CD4-positive, alpha-beta memory T cell (primary cell): Measurements from ENCODE around the gene HMG20B. TPM values are rescaled to one million over a fixed set of nuclear protein-coding genes. Genes with fewer than 3 reads are reported as not detected.

Source experiments
- CTCF ChIA-PET: fragments of 350-600 bp; sonication (Branson Sonifier 250); formaldehyde crosslinking; loops from one replicate; lab custom pipeline; 2021; ENCODE audit warnings: inconsistent platforms; ENCODE audit not compliant: partially characterized antibody; lab: Charles Lee
- POLR2A ChIA-PET: fragments of 350-600 bp; sonication (Branson Sonifier 250); formaldehyde crosslinking; loops from one replicate; lab custom pipeline; 2021; ENCODE audit not compliant: partially characterized antibody; lab: Charles Lee
- DNase-seq, 5 donors: peaks; one replicate each; pipeline versions ENCODE4 v3.0.0 to v3.0.0-alpha.2; 2020 to 2022; ENCODE audit warnings: mixed read lengths in 1 of 5
- H3K27ac ChIP-seq: one replicate; pipeline ENCODE4 v1.7.0; 2013; ENCODE audit warnings: low read depth, low read length
- H3K27me3 ChIP-seq: 2 replicates; pipeline ENCODE4 v1.7.0; 2013; ENCODE audit warnings: mild to moderate bottlenecking, low read length, moderate library complexity; ENCODE audit not compliant: insufficient read depth
- H3K36me3 ChIP-seq: 2 replicates; pipeline ENCODE4 v1.7.0; 2013; ENCODE audit warnings: mild to moderate bottlenecking, low read length, moderate library complexity; ENCODE audit not compliant: insufficient read depth
- H3K4me1 ChIP-seq: 2 replicates; pipeline ENCODE4 v1.7.0; 2013; ENCODE audit warnings: mild to moderate bottlenecking, low read length, moderate library complexity; ENCODE audit not compliant: insufficient read depth
- H3K4me3 ChIP-seq, 2 donors: one replicate each; pipeline ENCODE4 v1.7.0; 2013; ENCODE audit warnings: low read length in 2 of 2, mild to moderate bottlenecking in 1 of 2
- H3K9me3 ChIP-seq, 2 donors: one replicate each; pipeline ENCODE4 v1.7.0; 2013; ENCODE audit warnings: low read length in 2 of 2, control low read depth in 1 of 2; ENCODE audit not compliant: control insufficient read depth in 1 of 2
- H3K27ac Mint-ChIP-seq, 7 donors: one replicate each; pipeline ENCODE4 v1.8.0; 2020 to 2021; ENCODE audit warnings: mixed read lengths in 7 of 7, mild to moderate bottlenecking in 6 of 7, inconsistent platforms in 3 of 7, moderate library complexity in 3 of 7
- H3K27me3 Mint-ChIP-seq, 2 donors: one replicate each; pipeline ENCODE4 v1.8.0; 2020 to 2021; ENCODE audit warnings: mixed read lengths in 2 of 2
- H3K36me3 Mint-ChIP-seq, 2 donors: one replicate each; pipeline ENCODE4 v1.8.0; 2020 to 2021; ENCODE audit warnings: mixed read lengths in 2 of 2, inconsistent platforms in 1 of 2, mild to moderate bottlenecking in 1 of 2
- H3K4me1 Mint-ChIP-seq, 4 donors: one replicate each; pipeline ENCODE4 v1.8.0; 2020 to 2021; ENCODE audit warnings: mixed read lengths in 4 of 4, mild to moderate bottlenecking in 1 of 4
- H3K4me3 Mint-ChIP-seq, 8 donors: one replicate each; pipeline ENCODE4 v1.8.0; 2020 to 2021; ENCODE audit warnings: mixed read lengths in 8 of 8, mild to moderate bottlenecking in 7 of 8, moderate library complexity in 6 of 8, inconsistent platforms in 3 of 8
- H3K9me3 Mint-ChIP-seq, 8 donors: one replicate each; pipeline ENCODE4 v1.8.0; 2020 to 2021; ENCODE audit warnings: mixed read lengths in 8 of 8, mild to moderate bottlenecking in 5 of 8, inconsistent platforms in 3 of 8, moderate library complexity in 1 of 8
- intact Hi-C: fragments of 100-400 bp; cut with micrococcal nuclease; formaldehyde crosslinking; loops from one replicate; pipeline ENCODE4 v1.15.1; 2023
- polyA plus RNA-seq, 2 donors: library from polyadenylated mRNA; unstranded; fragments of 300-500 nt; fragmentation: Illumina TruSeq; gene quantifications; one replicate each; pipeline ENCODE4 v1.2.3, GENCODE V29; 2021
- total RNA-seq, 2 experiments: library from RNA; stranded (reverse); gene quantifications; one replicate each; pipeline ENCODE4 v1.2.3, GENCODE V29; 2021

The HMG20B gene
- total RNA-seq = 10 to 100 TPM; 48.1 to 51.6 TPM
- polyA plus RNA-seq = 10 to 100 TPM; 42.4 to 43.0 TPM

DNA sequence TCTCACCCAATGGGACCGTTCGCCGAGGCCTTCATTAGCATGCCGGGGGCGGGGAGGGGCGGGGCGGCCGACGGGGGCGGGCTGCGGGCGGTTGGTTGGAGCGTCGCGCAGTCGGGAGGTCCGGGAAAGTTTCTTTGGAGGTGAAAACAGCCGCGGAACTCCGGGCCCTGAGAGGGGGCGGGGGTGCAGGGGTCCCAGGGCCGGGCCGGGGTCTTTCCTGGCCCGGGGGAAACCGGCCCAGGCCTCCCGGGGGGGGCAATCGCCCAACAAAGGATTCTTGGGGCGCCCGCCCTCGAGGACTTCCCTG is at the start of gene HMG20B:
Gene HMG20B (plus strand): TSS at position 90 of the 307 bp plus-strand sequence. CDS start 366 bp downstream, outside the sequence.
- Histone ChIP-seq H3K27me3 (no peaks in the 10 kb centered on the region), H3K36me3 (no peaks in the 10 kb centered on the region), H3K27ac (peak within 1 kb of the TSS; percentile 64), H3K9me3 (no peaks in the 10 kb centered on the region), H3K4me1 (peaks cover 15% of the 10 kb centered on the region), H3K4me3 (peak within 1 kb of the TSS; percentile 57 to 68)
- Mint-ChIP-seq H3K9me3 (no peaks in the 10 kb centered on the region), H3K36me3 (peaks cover 8 to 11% of the 10 kb centered on the region in 2 donors), H3K4me3 (peak within 1 kb of the TSS; percentile 75 to 86 (median 80)), H3K4me1 (peaks cover 5 to 23% (median 17%) of the 10 kb centered on the region in 4 donors), H3K27ac (peak within 1 kb of the TSS; percentile 36 to 92 (median 77)), H3K27me3 (no peaks in the 10 kb centered on the region)
- POLR2A ChIA-PET = interaction anchor here (2.4 to 5.8 kb wide), 2 partner anchors 16 to 26 kb away, joined by 6 to 54 read pairs; partner anchors contain the start of gene MFSD12
- CTCF ChIA-PET = no interaction called here
- DNase-seq = no peak
- intact Hi-C loops = loop anchor here (1.0 to 10.0 kb wide), 5 partner anchors 16 to 492 kb away; partner anchors contain the start of genes FZR1, MFSD12 and ZBTB7A

DNA sequence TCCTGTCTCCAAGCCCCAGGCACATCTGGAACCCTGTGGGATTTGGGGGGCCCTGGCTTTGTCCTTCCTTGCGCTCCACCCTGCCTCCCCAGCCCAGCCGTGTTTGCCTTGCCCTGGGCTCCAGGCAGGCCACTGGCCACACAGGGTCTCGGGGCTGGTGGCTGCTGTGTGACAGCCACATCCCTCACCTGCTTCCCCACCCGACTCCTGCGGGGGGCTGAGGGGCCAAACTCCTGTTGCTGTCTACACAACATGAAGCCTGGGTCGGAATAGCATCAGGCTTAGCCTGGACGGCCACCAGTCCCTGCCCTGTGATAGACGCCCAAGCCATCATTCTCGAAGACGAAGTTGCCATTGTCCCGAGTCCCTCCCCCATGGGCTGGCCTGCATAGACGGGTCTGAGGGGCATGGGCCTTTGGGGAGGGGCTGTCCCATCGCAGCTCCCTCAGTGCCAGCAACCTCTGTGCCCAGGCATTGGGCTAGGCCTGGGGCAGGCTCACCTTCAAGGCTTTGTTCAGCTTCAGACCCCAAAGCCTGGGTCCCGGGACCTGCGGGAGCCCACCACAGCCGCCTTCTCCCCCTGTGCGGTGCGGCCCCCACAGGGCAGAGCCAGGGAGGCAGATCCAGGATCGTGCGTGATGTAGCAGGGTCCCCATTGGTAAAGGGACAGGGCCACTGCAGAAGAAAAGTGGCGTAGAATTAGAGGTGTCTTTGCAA is 49.2 kb upstream of the HMG20B start:
- DNase-seq = no peak
- Mint-ChIP-seq H3K4me3 (no peak overlapping the region), H3K27ac (no peak overlapping the region), H3K4me1 (peaks cover 4 to 15% (median 6%) of the 10 kb centered on the region in 4 donors), H3K9me3 (no peaks in the 10 kb centered on the region), H3K27me3 (no peaks in the 10 kb centered on the region), H3K36me3 (peaks cover 8 to 25% of the 10 kb centered on the region in 2 donors)
- Histone ChIP-seq H3K27me3 (no peaks in the 10 kb centered on the region), H3K4me1 (no peaks in the 10 kb centered on the region), H3K27ac (no peak overlapping the region), H3K9me3 (no peaks in the 10 kb centered on the region), H3K36me3 (peaks cover 38% of the 10 kb centered on the region), H3K4me3 (no peak overlapping the region)
- POLR2A ChIA-PET = interaction anchor here (0.9 kb wide), 1 partner anchor 22 kb away, joined by 3 read pairs; no protein-coding TSS in a partner anchor
- intact Hi-C loops = no loop called here
- CTCF ChIA-PET = no interaction called here

DNA sequence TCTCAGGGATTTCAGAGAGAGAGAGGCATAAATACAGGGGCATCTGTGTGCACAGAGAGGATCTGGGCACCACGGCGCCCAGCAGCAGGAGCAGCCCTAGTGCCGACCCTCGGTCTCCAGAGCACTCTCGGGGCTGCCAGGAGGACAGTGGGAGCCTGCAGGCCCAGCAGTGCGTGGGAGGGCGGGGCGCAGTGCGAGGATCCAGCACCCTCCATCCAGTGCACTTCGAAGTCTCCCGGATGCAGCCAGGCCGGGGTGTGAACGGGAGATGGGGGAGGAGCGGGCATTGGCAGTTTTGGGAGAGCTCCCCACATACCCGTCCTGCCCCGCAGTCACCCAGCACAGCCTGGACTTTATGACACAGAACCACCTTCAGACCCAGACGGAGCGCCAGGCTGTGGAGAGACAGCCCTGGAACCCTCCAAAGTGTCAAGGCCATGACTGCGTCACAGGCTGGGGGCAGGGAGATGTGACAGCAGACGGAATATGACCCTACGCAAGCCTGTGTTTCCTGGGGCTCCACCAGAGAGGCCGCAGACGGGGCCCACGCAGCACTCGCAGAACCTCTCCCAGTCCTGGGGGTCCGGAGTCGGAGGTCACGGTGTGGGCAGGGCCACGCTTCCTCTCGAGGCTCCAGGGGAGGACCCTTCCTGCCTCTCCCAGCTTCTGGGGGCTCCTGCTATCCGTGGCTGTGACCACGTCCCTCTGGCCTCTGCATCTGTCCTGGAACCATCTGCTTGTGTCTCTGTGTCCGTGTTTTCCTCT is 48.5 kb upstream of the HMG20B start:
- Mint-ChIP-seq H3K9me3 (no peaks in the 10 kb centered on the region), H3K27ac (no peak overlapping the region), H3K36me3 (peaks cover 8 to 21% of the 10 kb centered on the region in 2 donors), H3K4me1 (peaks cover 4 to 10% (median 5%) of the 10 kb centered on the region in 4 donors), H3K4me3 (no peak overlapping the region), H3K27me3 (no peaks in the 10 kb centered on the region)
- H3K4me3 ChIP-seq = no peak overlapping the region
- DNase-seq = no peak
- ChIA-PET CTCF (no interaction called here), POLR2A (no interaction called here)
- peaks cover 33% of the 10 kb centered on the region for H3K36me3 ChIP-seq
- no peaks in the 10 kb centered on the region for H3K27me3 ChIP-seq
- H3K4me1 ChIP-seq = no peaks in the 10 kb centered on the region
- intact Hi-C loops = no loop called here
- H3K9me3 ChIP-seq = no peaks in the 10 kb centered on the region
- no peak overlapping the region for H3K27ac ChIP-seq

DNA sequence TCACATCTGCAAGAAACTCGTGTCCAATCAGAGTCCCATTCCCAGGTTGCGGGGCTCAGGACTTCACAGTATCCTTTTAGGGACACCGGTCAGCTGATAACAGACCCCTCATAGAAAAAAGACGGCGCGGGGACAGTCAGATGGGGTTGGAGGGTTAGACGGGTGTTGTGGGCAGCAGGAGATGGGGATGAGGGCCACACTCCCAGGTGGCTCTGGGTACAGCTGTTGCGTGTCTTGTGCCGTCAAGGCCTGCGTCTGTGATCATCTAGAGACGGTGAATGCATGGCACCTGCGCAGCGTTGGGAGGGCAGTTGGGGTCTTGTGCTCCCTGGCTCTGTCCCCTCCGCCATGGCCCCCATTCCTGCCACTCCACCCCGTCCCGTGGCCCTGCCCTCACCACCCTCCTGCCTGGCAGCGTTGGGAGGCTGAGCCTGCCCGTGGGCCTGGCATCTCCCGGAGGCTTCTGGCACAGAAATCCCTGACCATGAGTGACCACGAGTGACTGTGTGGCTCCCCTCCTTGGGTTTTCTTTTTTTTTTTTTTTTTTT is 47.8 kb upstream of the HMG20B start:
- no peak for DNase-seq
- CTCF ChIA-PET = no interaction called here
- no peak overlapping the region for H3K27ac ChIP-seq
- no peaks in the 10 kb centered on the region for H3K9me3 Mint-ChIP-seq
- intact Hi-C loops = no loop called here
- no peaks in the 10 kb centered on the region for H3K27me3 Mint-ChIP-seq
- no peak overlapping the region for H3K27ac Mint-ChIP-seq
- POLR2A ChIA-PET = no interaction called here
- peaks cover 33% of the 10 kb centered on the region for H3K36me3 ChIP-seq
- H3K36me3 Mint-ChIP-seq = peaks cover 8 to 21% of the 10 kb centered on the region in 2 donors
- no peak overlapping the region for H3K4me3 ChIP-seq
- H3K27me3 ChIP-seq = no peaks in the 10 kb centered on the region
- no peak overlapping the region for H3K4me3 Mint-ChIP-seq
- H3K4me1 ChIP-seq = no peaks in the 10 kb centered on the region
- H3K9me3 ChIP-seq = no peaks in the 10 kb centered on the region
- peaks cover 4 to 10% (median 5%) of the 10 kb centered on the region in 4 donors for H3K4me1 Mint-ChIP-seq

DNA sequence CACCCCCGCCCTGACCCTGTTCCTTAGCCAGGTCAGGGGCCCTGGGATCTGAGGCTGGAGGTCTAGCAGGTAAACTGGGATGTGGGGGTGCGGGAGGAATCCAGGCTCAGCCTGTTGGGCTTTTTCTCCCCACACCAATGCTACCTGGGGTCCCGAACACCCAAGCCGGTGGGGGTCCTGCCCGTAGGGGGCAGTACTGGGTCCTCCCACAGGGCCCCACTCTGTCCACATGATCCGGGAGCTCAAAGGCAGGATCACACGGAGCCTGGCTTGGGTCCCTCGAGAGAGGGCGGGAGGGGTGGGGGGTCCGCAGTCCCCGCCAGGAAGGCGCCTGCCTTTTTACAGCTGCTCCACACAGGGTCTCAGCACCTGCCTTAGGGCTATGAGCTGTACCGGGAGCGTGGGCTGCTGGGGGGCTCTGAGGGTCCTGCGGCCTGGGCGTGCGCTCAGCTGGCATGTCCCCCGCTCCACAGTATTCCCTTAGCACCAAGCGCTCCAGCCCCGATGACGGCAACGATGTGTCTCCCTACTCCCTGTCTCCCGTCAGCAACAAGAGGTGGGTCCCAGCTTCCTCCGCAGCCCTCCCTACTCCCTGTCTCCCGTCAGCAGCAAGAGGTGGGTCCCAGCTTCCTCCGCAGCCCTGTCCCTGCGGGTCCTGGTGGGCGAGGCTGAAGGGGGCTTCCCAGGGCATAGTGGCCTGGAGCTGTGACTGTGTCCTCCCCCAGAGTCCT is 46.1 kb upstream of the HMG20B start:
- Histone ChIP-seq H3K36me3 (peaks cover 44% of the 10 kb centered on the region), H3K27me3 (no peaks in the 10 kb centered on the region), H3K27ac (no peak overlapping the region), H3K4me1 (no peaks in the 10 kb centered on the region), H3K4me3 (no peak overlapping the region), H3K9me3 (no peaks in the 10 kb centered on the region)
- ChIA-PET POLR2A (interaction anchor here (0.8 to 2.1 kb wide), 2 partner anchors 9 to 30 kb away, joined by 3 to 8 read pairs; partner anchors contain the start of gene MFSD12), CTCF (no interaction called here)
- Mint-ChIP-seq H3K27ac (peak overlapping the region in 1 of 7 donors; percentile 55), H3K9me3 (no peaks in the 10 kb centered on the region), H3K27me3 (no peaks in the 10 kb centered on the region), H3K4me3 (no peak overlapping the region), H3K36me3 (peaks cover 8 to 21% of the 10 kb centered on the region in 2 donors), H3K4me1 (peaks cover 0 to 3% (median under 1%) of the 10 kb centered on the region in 4 donors)
- no peak for DNase-seq
- intact Hi-C loops = no loop called here

DNA sequence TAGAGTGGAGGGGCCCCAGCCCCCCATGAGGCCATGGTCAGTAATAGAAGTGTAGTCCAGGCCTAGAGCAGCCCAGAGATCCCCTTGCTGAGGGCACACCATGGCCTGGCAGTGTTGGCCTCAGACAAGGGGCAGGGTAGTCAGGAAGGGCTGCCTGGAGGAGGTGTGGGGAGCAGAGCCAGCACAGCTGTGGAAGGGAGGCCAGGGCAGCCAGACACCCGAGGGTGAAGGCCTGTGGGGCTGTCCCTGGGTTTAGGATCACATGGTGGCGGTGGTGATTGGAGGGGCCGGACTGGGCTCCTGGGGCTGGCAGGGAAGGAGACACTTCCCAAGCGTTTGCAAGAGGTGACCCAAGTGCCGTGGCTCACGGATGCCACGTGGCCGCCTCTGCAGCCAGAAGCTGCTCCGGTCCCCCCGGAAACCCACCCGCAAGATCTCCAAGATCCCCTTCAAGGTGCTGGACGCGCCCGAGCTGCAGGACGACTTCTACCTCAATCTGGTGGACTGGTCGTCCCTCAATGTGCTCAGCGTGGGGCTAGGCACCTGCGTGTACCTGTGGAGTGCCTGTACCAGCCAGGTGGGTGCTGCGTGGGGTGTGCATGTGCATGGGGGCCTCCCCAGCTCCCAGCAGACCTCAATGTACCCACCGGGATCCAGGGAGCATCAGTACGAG is 45.4 kb upstream of the HMG20B start:
- Mint-ChIP-seq H3K4me1 (peaks cover 0 to 1% (median 0%) of the 10 kb centered on the region in 4 donors), H3K27me3 (no peaks in the 10 kb centered on the region), H3K9me3 (no peaks in the 10 kb centered on the region), H3K4me3 (no peak overlapping the region), H3K36me3 (peaks cover 8 to 19% of the 10 kb centered on the region in 2 donors), H3K27ac (peak overlapping the region in 1 of 7 donors; percentile 55)
- no peak for DNase-seq
- POLR2A ChIA-PET = interaction anchor here (0.8 to 2.1 kb wide), 2 partner anchors 9 to 30 kb away, joined by 3 to 8 read pairs; partner anchors contain the start of gene MFSD12
- intact Hi-C loops = no loop called here
- H3K27me3 ChIP-seq = no peaks in the 10 kb centered on the region
- no peaks in the 10 kb centered on the region for H3K9me3 ChIP-seq
- H3K4me1 ChIP-seq = no peaks in the 10 kb centered on the region
- peaks cover 48% of the 10 kb centered on the region for H3K36me3 ChIP-seq
- H3K4me3 ChIP-seq = no peak overlapping the region
- CTCF ChIA-PET = no interaction called here
- H3K27ac ChIP-seq = no peak overlapping the region
